Astrocyte (in vitro differentiated cells and primary cell): ENCODE measurements around the gene SLC19A1. TPM values are rescaled to one million over a fixed set of nuclear protein-coding genes. Genes with fewer than 3 reads are reported as not detected.

ENCODE experiments used
- DNase-seq: peaks from one replicate; pipeline ENCODE4 v3.0.0-alpha.2; 2010; ENCODE audit warnings: low read depth
- FAIRE-seq: peaks from 2 replicates; lab custom pipeline; 2011; peaks lifted over from hg19 to GRCh38; lab: Jason Lieb, UNC
- H2AFZ ChIP-seq: 2 replicates; pipeline ENCODE4 v1.6.0; 2012; ENCODE audit warnings: low read depth, low read length, inconsistent platforms
- H3K27ac ChIP-seq: 2 replicates; pipeline ENCODE4 v1.5.1; 2011; ENCODE audit warnings: low read depth, low read length, inconsistent platforms
- H3K27me3 ChIP-seq: 2 replicates; pipeline ENCODE4 v1.6.0; 2011; ENCODE audit warnings: low read length, inconsistent platforms; ENCODE audit not compliant: insufficient read depth
- H3K36me3 ChIP-seq: 2 replicates; pipeline ENCODE4 v1.5.1; 2011; ENCODE audit warnings: low read length, inconsistent platforms; ENCODE audit not compliant: insufficient read depth
- H3K4me1 ChIP-seq: 2 replicates; pipeline ENCODE4 v1.5.1; 2011; ENCODE audit warnings: low read length, inconsistent platforms; ENCODE audit not compliant: insufficient read depth
- H3K4me2 ChIP-seq: 2 replicates; pipeline ENCODE4 v1.6.0; 2012; ENCODE audit warnings: low read length, inconsistent platforms
- H3K4me3 ChIP-seq: 2 replicates; pipeline ENCODE4 v1.5.1; 2011; ENCODE audit warnings: low read depth, mild to moderate bottlenecking, low read length, inconsistent platforms; ENCODE audit not compliant: insufficient read depth
- H3K79me2 ChIP-seq: 2 replicates; pipeline ENCODE4 v1.6.0; 2012; ENCODE audit warnings: mild to moderate bottlenecking, low read length, inconsistent platforms; ENCODE audit not compliant: insufficient read depth
- H3K9ac ChIP-seq: 2 replicates; pipeline ENCODE4 v1.6.0; 2012; ENCODE audit warnings: mild to moderate bottlenecking, low read length, inconsistent platforms
- H3K9me3 ChIP-seq: 2 replicates; pipeline ENCODE4 v1.5.1; 2012; ENCODE audit warnings: low read depth, mild to moderate bottlenecking, low read length, inconsistent platforms; ENCODE audit not compliant: insufficient read depth
- H4K20me1 ChIP-seq: 2 replicates; pipeline ENCODE4 v1.6.0; 2012; ENCODE audit warnings: low read length, inconsistent platforms; ENCODE audit not compliant: insufficient read depth
- H3K27ac Mint-ChIP-seq: one replicate; pipeline ENCODE4 v1.8.0; 2021; ENCODE audit warnings: mild to moderate bottlenecking, mixed read lengths; ENCODE audit not compliant: unreplicated experiment
- H3K27me3 Mint-ChIP-seq: one replicate; pipeline ENCODE4 v1.8.0; 2021; ENCODE audit warnings: low read depth, mixed read lengths; ENCODE audit not compliant: unreplicated experiment
- H3K36me3 Mint-ChIP-seq: one replicate; pipeline ENCODE4 v1.8.0; 2021; ENCODE audit warnings: low read depth, mixed read lengths; ENCODE audit not compliant: unreplicated experiment
- H3K4me1 Mint-ChIP-seq: one replicate; pipeline ENCODE4 v1.8.0; 2021; ENCODE audit warnings: low read depth, mixed read lengths; ENCODE audit not compliant: unreplicated experiment
- H3K4me3 Mint-ChIP-seq: one replicate; pipeline ENCODE4 v1.8.0; 2021; ENCODE audit warnings: mild to moderate bottlenecking, moderate library complexity, mixed read lengths; ENCODE audit not compliant: unreplicated experiment
- H3K9me3 Mint-ChIP-seq: one replicate; pipeline ENCODE4 v1.8.0; 2021; ENCODE audit warnings: mild to moderate bottlenecking, mixed read lengths; ENCODE audit not compliant: unreplicated experiment
- EZH2 ChIP-seq: IDR thresholded peaks from 2 replicates; pipeline ENCODE4 v1.6.1; 2012; ENCODE audit warnings: mild to moderate bottlenecking, low read length, inconsistent platforms; ENCODE audit not compliant: insufficient read depth
- total RNA-seq: library from RNA; stranded (reverse); gene quantifications from 2 replicates; pipeline ENCODE4 v1.2.1, GENCODE V29; 2021
- TF ChIP-seq, protein P1 (sequence below): IDR thresholded peaks from 2 replicates; pipeline ENCODE4 v1.5.1; 2011; ENCODE audit warnings: low read depth, mild to moderate bottlenecking, inconsistent platforms, low read length, moderate library complexity; ENCODE audit not compliant: insufficient read depth

The SLC19A1 gene
- total RNA-seq, 1 donor from 2014 or later, result 11.7 TPM

DNA sequence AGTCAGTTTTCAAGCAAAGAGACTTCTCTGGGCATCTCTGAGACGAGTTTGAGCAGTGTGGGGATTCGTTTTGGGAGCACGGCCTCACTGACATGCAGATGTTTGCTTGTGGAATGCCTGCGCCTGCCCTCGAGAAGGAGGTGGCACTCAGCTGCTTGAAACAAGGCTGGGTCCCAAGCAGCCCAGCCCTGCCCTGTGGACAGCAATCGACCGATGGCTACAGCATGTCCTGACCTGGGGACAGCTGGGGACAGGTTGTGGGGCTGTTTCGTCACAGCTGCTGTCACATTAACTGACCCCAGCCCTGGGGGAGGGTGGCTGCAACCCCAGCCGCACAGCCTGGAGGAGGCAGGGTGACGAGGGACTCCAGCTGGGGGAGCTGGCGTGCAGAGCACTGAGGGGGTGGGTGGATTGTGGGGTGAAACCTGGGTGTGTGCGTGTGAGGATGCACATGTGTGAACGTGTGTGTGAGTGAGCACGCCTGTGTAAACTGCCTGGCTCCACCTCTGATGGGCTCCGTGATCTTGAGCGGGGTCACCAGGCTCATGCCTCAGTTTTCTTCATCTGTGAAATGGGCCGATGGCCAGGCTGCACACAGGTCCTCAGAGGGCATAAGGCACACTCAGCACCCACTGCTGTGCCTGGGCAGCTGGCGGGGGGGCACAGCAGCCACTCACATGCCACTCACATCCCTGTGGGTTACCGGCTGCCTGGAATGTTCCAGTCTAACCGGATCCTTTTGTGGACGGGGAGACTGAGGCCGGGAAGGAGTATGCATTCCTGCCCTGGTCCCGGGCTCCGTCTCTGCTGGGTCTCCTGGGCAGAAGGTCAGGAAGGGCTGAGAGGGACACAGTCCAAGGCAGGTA, 87.9 kb downstream of the SLC19A1 start:
- Histone ChIP-seq H3K27me3 (no peaks in the 10 kb centered on the region), H3K79me2 (peaks cover 49% of the 10 kb centered on the region), H3K9ac (no peak overlapping the region), H3K36me3 (no peaks in the 10 kb centered on the region), H3K4me3 (no peak overlapping the region), H4K20me1 (peaks cover 50% of the 10 kb centered on the region), H3K4me2 (peak overlapping the region; percentile 67), H2AFZ (no peak overlapping the region), H3K4me1 (peaks cover 21% of the 10 kb centered on the region), H3K27ac (no peak overlapping the region), H3K9me3 (no peaks in the 10 kb centered on the region)
- no peak overlapping the region for H3K4me3 Mint-ChIP-seq
- DNase-seq (no peak), FAIRE-seq (no peak)
- peaks cover 21% of the 10 kb centered on the region for H3K4me1 Mint-ChIP-seq
- peak overlapping the region; percentile 41 for H3K27ac Mint-ChIP-seq
- H3K27me3 Mint-ChIP-seq, result no peaks in the 10 kb centered on the region
- H3K9me3 Mint-ChIP-seq, result no peaks in the 10 kb centered on the region
- TF ChIP-seq, protein P1, sequence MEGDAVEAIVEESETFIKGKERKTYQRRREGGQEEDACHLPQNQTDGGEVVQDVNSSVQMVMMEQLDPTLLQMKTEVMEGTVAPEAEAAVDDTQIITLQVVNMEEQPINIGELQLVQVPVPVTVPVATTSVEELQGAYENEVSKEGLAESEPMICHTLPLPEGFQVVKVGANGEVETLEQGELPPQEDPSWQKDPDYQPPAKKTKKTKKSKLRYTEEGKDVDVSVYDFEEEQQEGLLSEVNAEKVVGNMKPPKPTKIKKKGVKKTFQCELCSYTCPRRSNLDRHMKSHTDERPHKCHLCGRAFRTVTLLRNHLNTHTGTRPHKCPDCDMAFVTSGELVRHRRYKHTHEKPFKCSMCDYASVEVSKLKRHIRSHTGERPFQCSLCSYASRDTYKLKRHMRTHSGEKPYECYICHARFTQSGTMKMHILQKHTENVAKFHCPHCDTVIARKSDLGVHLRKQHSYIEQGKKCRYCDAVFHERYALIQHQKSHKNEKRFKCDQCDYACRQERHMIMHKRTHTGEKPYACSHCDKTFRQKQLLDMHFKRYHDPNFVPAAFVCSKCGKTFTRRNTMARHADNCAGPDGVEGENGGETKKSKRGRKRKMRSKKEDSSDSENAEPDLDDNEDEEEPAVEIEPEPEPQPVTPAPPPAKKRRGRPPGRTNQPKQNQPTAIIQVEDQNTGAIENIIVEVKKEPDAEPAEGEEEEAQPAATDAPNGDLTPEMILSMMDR, result no peak
- TF ChIP-seq EZH2, result no peak
- H3K36me3 Mint-ChIP-seq, result peaks cover 8% of the 10 kb centered on the region

GRCh38 chr21:45453308-45453950, 88.8 kb downstream of the SLC19A1 start:
- Histone ChIP-seq H3K27ac (no peak overlapping the region), H3K79me2 (peaks cover 57% of the 10 kb centered on the region), H3K4me2 (no peak overlapping the region), H3K9ac (no peak overlapping the region), H3K4me1 (peaks cover 21% of the 10 kb centered on the region), H3K27me3 (no peaks in the 10 kb centered on the region), H3K4me3 (no peak overlapping the region), H3K9me3 (no peaks in the 10 kb centered on the region), H3K36me3 (no peaks in the 10 kb centered on the region), H2AFZ (no peak overlapping the region), H4K20me1 (peaks cover 56% of the 10 kb centered on the region)
- TF ChIP-seq, protein P1, result no peak
- no peak for TF ChIP-seq EZH2
- DNase-seq (no peak), FAIRE-seq (no peak)
- peaks cover 13% of the 10 kb centered on the region for H3K36me3 Mint-ChIP-seq
- peaks cover 25% of the 10 kb centered on the region for H3K4me1 Mint-ChIP-seq
- H3K4me3 Mint-ChIP-seq, result no peak overlapping the region
- no peaks in the 10 kb centered on the region for H3K9me3 Mint-ChIP-seq
- no peaks in the 10 kb centered on the region for H3K27me3 Mint-ChIP-seq
- peak overlapping the region; percentile 34 for H3K27ac Mint-ChIP-seq
